GM12878 (cell line): ENCODE results near the gene CALD1. TPM values are rescaled to one million over a fixed set of nuclear protein-coding genes. Genes with fewer than 3 reads are reported as not detected.

ENCODE experiments used
- ATAC-seq: fragments of 200-7000 bp; cut with Tn5 transposase; 3 replicates; pipeline ENCODE4 v1.9.1; 2020; ENCODE audit warnings: mild to moderate bottlenecking, moderate library complexity
- BruUV-seq: library from RNA; stranded (reverse); fragments of 400-500 nt; replicated peaks from 2 replicates; lab custom pipeline; 2021; lab: Mats Ljungman, UMichigan
- CTCF ChIA-PET: fragments of 300-600 bp; sonication (Branson Sonifier 250); formaldehyde crosslinking; extraction: SDS; loops from one replicate; lab custom pipeline; 2021; ENCODE audit warnings: inconsistent platforms; lab: Yijun Ruan, JAX
- POLR2A ChIA-PET: fragments of 350-600 bp; formaldehyde crosslinking; extraction: SDS; loops from one replicate; lab custom pipeline; 2021; ENCODE audit warnings: inconsistent platforms; lab: Charles Lee
- RAD21 ChIA-PET: fragments of 300-600 bp; sonication (Branson Sonifier 250); formaldehyde crosslinking; loops from one replicate; lab custom pipeline; 2023; ENCODE audit warnings: antibody characterized with exemption; ENCODE audit not compliant: unreplicated experiment; lab: Charles Lee
- SMC1A ChIA-PET: fragments of 300-600 bp; sonication (Branson Sonifier 250); formaldehyde crosslinking; loops from one replicate; lab custom pipeline; 2023; ENCODE audit not compliant: unreplicated experiment, uncharacterized antibody; lab: Charles Lee
- DNase-seq: peaks from one replicate; pipeline ENCODE4 v3.0.0-alpha.2; 2011; ENCODE audit warnings: low read depth, low spot score
- FAIRE-seq: peaks from 3 replicates; lab custom pipeline; 2011; peaks lifted over from hg19 to GRCh38; lab: Jason Lieb, UNC
- H2AFZ ChIP-seq: 2 replicates; pipeline ENCODE4 v1.6.0; 2011; ENCODE audit warnings: low read depth, low read length, control low read depth; ENCODE audit not compliant: control insufficient read depth
- H3K27ac ChIP-seq: 2 replicates; pipeline ENCODE4 v1.5.1; 2011; ENCODE audit warnings: control low read depth; ENCODE audit not compliant: control insufficient read depth, insufficient read depth
- H3K27me3 ChIP-seq, 2 experiments: replicated peaks in 1 of 2; 2 replicates each; pipeline versions ENCODE4 v1.6.0 to v1.6.1; 2011; ENCODE audit warnings: low read length in 1 of 2; ENCODE audit not compliant: control insufficient read depth in 2 of 2, insufficient read depth in 2 of 2
- H3K36me3 ChIP-seq, 2 experiments: 2 replicates each; pipeline ENCODE4 v1.5.1; 2011; ENCODE audit warnings: low read length in 1 of 2; ENCODE audit not compliant: control insufficient read depth in 2 of 2, insufficient read depth in 2 of 2
- H3K4me1 ChIP-seq: 2 replicates; pipeline ENCODE4 v1.6.1; 2011; ENCODE audit warnings: mild to moderate bottlenecking, low read length, moderate library complexity, mixed read lengths; ENCODE audit not compliant: control insufficient read depth, insufficient read depth
- H3K4me2 ChIP-seq: 2 replicates; pipeline ENCODE4 v1.6.0; 2011; ENCODE audit warnings: control low read depth; ENCODE audit not compliant: control insufficient read depth, insufficient read depth
- H3K4me3 ChIP-seq: fragments of 200-600 bp; sonication (generic); 2 replicates; pipeline ENCODE4 v1.5.1; 2016
- H3K79me2 ChIP-seq: 2 replicates; pipeline ENCODE4 v1.6.0; 2011; ENCODE audit warnings: low read length; ENCODE audit not compliant: control insufficient read depth, insufficient read depth
- H3K9ac ChIP-seq: 2 replicates; pipeline ENCODE4 v1.8.0; 2011; ENCODE audit warnings: low read length, control low read depth, mixed read lengths; ENCODE audit not compliant: control insufficient read depth, insufficient read depth
- H3K9me3 ChIP-seq: replicated peaks from 3 replicates; pipeline ENCODE4 v1.5.1; 2011; ENCODE audit warnings: mild to moderate bottlenecking, low read length; ENCODE audit not compliant: control insufficient read depth, insufficient read depth
- H4K20me1 ChIP-seq: 2 replicates; pipeline ENCODE4 v1.6.0; 2011; ENCODE audit not compliant: control insufficient read depth, insufficient read depth
- IRF5 ChIP-seq: fragments of 450-650 bp; IDR thresholded peaks from 2 replicates; pipeline ENCODE4 v1.6.1; 2017; ENCODE audit warnings: borderline replicate concordance
- KAT2A ChIP-seq: conservative IDR thresholded peaks from 2 replicates; pipeline ENCODE4 v1.6.1; 2011; ENCODE audit warnings: low read depth, low read length; ENCODE audit not compliant: control insufficient read depth
- PML ChIP-seq: IDR thresholded peaks from 2 replicates; pipeline ENCODE4 v1.6.1; 2012; ENCODE audit warnings: low read length, inconsistent platforms
- RAD51 ChIP-seq: fragments of 450-650 bp; IDR thresholded peaks from 2 replicates; pipeline ENCODE4 v1.6.1; 2016; ENCODE audit warnings: moderate library complexity, mild to moderate bottlenecking, inconsistent platforms
- RELA ChIP-seq: fragments of 450-650 bp; IDR thresholded peaks from 2 replicates; pipeline ENCODE4 v1.8.0; 2014; ENCODE audit warnings: borderline replicate concordance; ENCODE audit not compliant: partially characterized antibody
- RUNX3 ChIP-seq: IDR thresholded peaks from 2 replicates; pipeline ENCODE4 v1.6.1; 2012; ENCODE audit warnings: low read length, inconsistent platforms
- SMC3 ChIP-seq: IDR thresholded peaks from 2 replicates; pipeline ENCODE4 v1.6.1; 2011; ENCODE audit warnings: low read length, improper control_type of control experiment, borderline replicate concordance
- SP1 ChIP-seq: IDR thresholded peaks from one replicate; pipeline ENCODE4 v1.6.1; 2011; ENCODE audit warnings: low read depth, low read length
- WGBS: methylation state at CpG from one replicate; pipeline ENCODE4 v1.1.6; 2016; ENCODE audit warnings: low lambda C conversion rate; ENCODE audit not compliant: insufficient replicate concordance, insufficient coverage; ENCODE audit errors: missing lambda C conversion rate; 5-methylcytosine and 5-hydroxymethylcytosine counted together
- in situ Hi-C: fragments of 300-500 bp; cut with MboI; formaldehyde crosslinking; loops from 9 replicates; pipeline ENCODE4 v1.14.3; 2018; ENCODE audit warnings: mixed read lengths
- intact Hi-C: fragments of 100-400 bp; cut with micrococcal nuclease; formaldehyde crosslinking; loops from one replicate; pipeline ENCODE4 v1.14.2; 2022; ENCODE audit not compliant: unreplicated experiment
- polyA plus RNA-seq, 11 experiments: library from polyadenylated mRNA; depleted of rRNA in 4 of 11; unstranded in 6 of 11; stranded (reverse) in 5 of 11; fragments of >200 nt; fragmentation: Nextera tagmentation in 4 of 11; fragmentation: Illumina TruSeq in 1 of 11; extraction: Ambion mirVana in 4 of 11; extraction: Trizol in 1 of 11; gene quantifications; 1 replicate in 1 of 11; 2 replicates in 10 of 11; pipeline versions ENCODE4 v1.2.1 to v1.2.3, GENCODE V29; 2011 to 2016; ENCODE audit warnings: inconsistent platforms in 2 of 11, missing spikeins in 2 of 11, low read depth in 1 of 11
- total RNA-seq, 4 experiments: library from RNA; depleted of rRNA in 3 of 4; stranded (reverse); fragments of >200 nt in 3 of 4; fragmentation: Illumina TruSeq in 1 of 4; extraction: Trizol in 1 of 4; gene quantifications; 2 replicates each; pipeline versions ENCODE4 v1.2.1 to v1.2.3, GENCODE V29; 2013 to 2021
- TF ChIP-seq, protein P1 (sequence below): IDR thresholded peaks from 2 replicates; pipeline ENCODE4 v1.6.1; 2011; ENCODE audit warnings: mild to moderate bottlenecking, low read depth, low read length, moderate library complexity; ENCODE audit not compliant: insufficient replicate concordance

Gene CALD1
- total and polyA plus RNA-seq, 10 of the 15 experiments (the other 5 are each of a cell fraction or from before 2014, with no cell fraction given), result 0.03 to 1.3 (median 0.22) TPM

- Histone ChIP-seq H3K4me3 (no peak overlapping the region), H3K36me3 (no peaks in the 10 kb centered on the region), H3K27ac (no peak overlapping the region), H2AFZ (no peak overlapping the region), H3K9ac (no peak overlapping the region), H3K27me3 (peaks cover 0 to 3% of the 10 kb centered on the region in 2 experiments; a peak in 1 of 4 replicates), H3K79me2 (no peaks in the 10 kb centered on the region), H4K20me1 (no peaks in the 10 kb centered on the region), H3K4me2 (no peak overlapping the region), H3K9me3 (no peaks in the 10 kb centered on the region), H3K4me1 (no peaks in the 10 kb centered on the region)
- ATAC-seq (no peak), FAIRE-seq (no peak), DNase-seq (no peak)
- in situ Hi-C loops, result no loop called here
- intact Hi-C loops, result no loop called here
- ChIA-PET CTCF (interaction anchor here (0.6 to 0.7 kb wide), 3 partner anchors 11 to 253 kb away, joined by 3 read pairs; no protein-coding TSS in a partner anchor), SMC1A (interaction anchor here (0.6 to 2.5 kb wide), 3 partner anchors 12 to 147 kb away, joined by 3 to 5 read pairs (median 3); no protein-coding TSS in a partner anchor), RAD21 (no interaction called here), POLR2A (interaction anchor here (0.6 to 0.7 kb wide), 3 partner anchors 8 to 263 kb away, joined by 3 to 5 read pairs (median 3); no protein-coding TSS in a partner anchor)
- TF ChIP-seq SMC3 (no peak), RUNX3 (no peak), RAD51 (no peak), SP1 (no peak), KAT2A (no peak), IRF5 (no peak)
- BruUV-seq, result no TSS peak
These were observed 78.5 kb downstream of the CALD1 start for GRCh38 chr7:134857958-134858357.

GRCh38 chr7:134859783-134860182, 80.3 kb downstream of the CALD1 start:
- DNase-seq (no peak), ATAC-seq (no peak), FAIRE-seq (no peak)
- 74% methylated on average over 1 of the region's 1 CpG for WGBS
- ChIA-PET SMC1A (interaction anchor here (0.6 to 3.0 kb wide), 5 partner anchors 9 to 131 kb away, joined by 3 to 10 read pairs (median 4); no protein-coding TSS in a partner anchor), CTCF (interaction anchor here (0.6 to 1.4 kb wide), 4 partner anchors 27 to 264 kb away, joined by 3 to 4 read pairs (median 3); no protein-coding TSS in a partner anchor), RAD21 (no interaction called here), POLR2A (no interaction called here)
- TF ChIP-seq, protein P1, sequence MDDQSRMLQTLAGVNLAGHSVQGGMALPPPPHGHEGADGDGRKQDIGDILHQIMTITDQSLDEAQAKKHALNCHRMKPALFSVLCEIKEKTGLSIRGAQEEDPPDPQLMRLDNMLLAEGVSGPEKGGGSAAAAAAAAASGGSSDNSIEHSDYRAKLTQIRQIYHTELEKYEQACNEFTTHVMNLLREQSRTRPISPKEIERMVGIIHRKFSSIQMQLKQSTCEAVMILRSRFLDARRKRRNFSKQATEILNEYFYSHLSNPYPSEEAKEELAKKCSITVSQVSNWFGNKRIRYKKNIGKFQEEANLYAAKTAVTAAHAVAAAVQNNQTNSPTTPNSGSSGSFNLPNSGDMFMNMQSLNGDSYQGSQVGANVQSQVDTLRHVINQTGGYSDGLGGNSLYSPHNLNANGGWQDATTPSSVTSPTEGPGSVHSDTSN, result no peak
- TF ChIP-seq PML, result no peak
- TF ChIP-seq RELA, result no peak
- Histone ChIP-seq H3K4me3 (no peak overlapping the region), H3K4me2 (no peak overlapping the region), H3K36me3 (no peaks in the 10 kb centered on the region), H3K27me3 (peaks cover 0 to 3% of the 10 kb centered on the region in 2 experiments; a peak in 1 of 4 replicates), H2AFZ (no peak overlapping the region), H4K20me1 (no peaks in the 10 kb centered on the region), H3K79me2 (no peaks in the 10 kb centered on the region), H3K9me3 (no peaks in the 10 kb centered on the region), H3K4me1 (no peaks in the 10 kb centered on the region), H3K9ac (no peak overlapping the region), H3K27ac (no peak overlapping the region)
- intact Hi-C loops (no loop called here), in situ Hi-C loops (no loop called here)
- BruUV-seq, result no TSS peak
